ENCODE measurements around the gene ELN.

DNA sequence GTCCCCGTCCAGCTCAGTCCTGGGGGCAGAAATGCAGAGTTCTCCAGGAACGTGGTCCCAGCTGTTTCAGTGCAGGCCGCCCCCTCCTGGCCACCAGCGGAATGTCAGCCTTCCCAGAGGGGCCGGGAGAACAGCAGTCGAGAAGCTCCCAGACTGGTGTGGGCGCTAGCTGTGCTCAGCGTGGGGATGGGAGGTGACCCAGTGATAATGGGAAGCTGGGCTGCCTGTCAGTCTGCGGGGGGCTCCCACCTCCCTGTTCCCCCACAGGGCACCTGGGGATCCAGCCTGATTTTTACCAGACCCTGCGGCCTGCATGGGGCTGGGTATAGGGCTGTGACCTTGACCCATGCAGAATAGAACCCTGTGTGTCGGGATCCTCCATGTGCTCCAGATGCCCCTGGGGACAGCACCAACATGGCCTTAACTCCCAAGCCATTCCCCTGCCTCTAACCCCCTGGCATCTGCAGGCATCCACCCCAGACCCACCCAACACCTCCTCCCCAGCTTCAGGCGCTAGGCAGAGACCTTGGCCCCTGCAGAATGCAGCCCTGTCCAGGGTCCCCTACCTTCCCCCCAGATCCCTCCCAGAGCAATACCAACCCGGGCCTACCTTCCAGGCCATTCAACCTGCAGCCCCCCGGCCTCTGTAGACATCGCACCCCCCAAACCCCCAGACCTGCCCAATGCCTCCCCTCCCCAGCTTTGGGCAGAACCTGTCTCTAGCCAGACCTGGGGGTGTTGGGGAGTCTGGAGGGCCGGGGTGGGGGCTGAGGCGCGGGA is 880 bp upstream of the ELN start:
- TF ChIP-seq, protein P1, sequence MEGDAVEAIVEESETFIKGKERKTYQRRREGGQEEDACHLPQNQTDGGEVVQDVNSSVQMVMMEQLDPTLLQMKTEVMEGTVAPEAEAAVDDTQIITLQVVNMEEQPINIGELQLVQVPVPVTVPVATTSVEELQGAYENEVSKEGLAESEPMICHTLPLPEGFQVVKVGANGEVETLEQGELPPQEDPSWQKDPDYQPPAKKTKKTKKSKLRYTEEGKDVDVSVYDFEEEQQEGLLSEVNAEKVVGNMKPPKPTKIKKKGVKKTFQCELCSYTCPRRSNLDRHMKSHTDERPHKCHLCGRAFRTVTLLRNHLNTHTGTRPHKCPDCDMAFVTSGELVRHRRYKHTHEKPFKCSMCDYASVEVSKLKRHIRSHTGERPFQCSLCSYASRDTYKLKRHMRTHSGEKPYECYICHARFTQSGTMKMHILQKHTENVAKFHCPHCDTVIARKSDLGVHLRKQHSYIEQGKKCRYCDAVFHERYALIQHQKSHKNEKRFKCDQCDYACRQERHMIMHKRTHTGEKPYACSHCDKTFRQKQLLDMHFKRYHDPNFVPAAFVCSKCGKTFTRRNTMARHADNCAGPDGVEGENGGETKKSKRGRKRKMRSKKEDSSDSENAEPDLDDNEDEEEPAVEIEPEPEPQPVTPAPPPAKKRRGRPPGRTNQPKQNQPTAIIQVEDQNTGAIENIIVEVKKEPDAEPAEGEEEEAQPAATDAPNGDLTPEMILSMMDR (IDR thresholded peaks at IDR 0.05), result peak; percentile 86 to 96 (median 93)
- no peak for TF ChIP-seq POLR2A (IDR thresholded peaks at IDR 0.05)
